GM18508 (cell line): ENCODE data around the gene DCANP1.
"Not testable (repeated sequence)": the region's sequence is repeated elsewhere in the genome, so short reads cannot be mapped to it uniquely, and the experiment has no call there.

Source experiments
- ATAC-seq: cut with Tn5 transposase; IDR thresholded peaks from one replicate; pipeline ENCODE4 v1.9.1; 2021; ENCODE audit warnings: moderate number of reproducible peaks; ENCODE audit not compliant: insufficient read depth, unreplicated experiment

The DCANP1 gene, protein sequence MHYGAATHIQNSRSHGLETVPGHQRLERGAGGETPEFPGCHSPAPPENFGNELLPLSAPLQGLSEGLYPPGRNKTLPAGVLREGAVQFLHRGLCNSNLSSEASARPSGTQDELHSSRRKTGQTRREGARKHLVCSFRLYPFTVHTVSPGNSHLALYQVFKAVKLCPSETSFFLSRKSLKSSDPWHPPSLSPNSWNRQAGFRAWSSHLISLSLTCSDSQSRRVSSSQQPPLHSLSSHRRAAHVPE

DNA sequence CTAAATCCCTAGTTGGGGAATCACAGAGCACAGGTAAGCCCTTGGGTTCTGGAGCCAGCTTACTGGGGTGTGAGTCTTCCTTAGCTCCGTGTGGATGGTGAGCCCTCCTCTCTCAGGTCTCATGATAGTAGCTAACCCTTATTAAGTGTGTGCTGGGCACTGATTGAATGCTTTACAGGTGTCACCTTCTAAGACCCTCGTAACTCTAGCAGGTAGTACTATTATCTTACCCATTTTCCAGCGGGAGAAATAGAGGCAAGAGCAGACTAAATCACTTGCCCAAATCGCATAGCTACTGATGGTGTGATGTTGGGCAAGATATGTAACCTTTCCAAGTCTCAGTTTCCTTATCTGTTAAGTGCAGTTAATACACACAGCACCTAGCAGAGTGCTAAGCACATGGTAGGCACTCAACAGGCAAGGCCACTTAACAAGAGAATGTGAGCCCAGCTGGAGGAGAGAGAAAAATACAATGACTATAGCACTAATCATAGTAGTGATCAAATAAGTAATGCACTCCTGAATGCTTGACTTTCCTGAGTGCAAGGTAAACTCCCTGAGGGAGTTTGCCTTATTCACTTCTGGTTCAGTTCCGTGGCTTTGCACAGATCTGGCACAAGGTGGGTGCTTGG lies at the start of gene DCANP1:
Gene DCANP1, minus strand, starts transcription at position 51 of the 632 bp plus-strand sequence. CDS start 240 bp downstream, outside the sequence.
- no peak for ATAC-seq

DNA sequence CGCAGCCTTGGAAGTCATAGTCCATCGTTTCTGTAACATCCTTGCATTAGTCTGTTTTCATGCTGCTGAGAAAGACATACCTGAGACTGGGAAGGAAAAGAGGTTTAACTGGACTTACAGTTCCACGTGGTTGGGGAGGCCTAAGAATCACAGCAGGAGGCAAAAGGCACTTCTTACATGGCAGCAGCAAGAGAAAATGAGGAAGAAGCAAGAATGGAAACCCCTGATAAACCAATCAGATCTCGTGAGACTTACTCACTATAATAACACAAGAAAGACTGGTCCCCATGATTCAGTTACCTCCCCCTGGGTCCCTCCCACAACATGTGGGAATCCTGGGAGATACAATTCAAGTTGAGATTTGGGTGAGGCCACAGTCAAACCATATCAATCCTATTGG lies 48.4 kb upstream of the DCANP1 start:
- not testable (repeated sequence) for ATAC-seq

- ATAC-seq: no peak
These were observed 47.0 kb upstream of the DCANP1 start for GRCh38 chr5:135494196-135494595.

- no peak for ATAC-seq
These were observed 46.4 kb upstream of the DCANP1 start for GRCh38 chr5:135493406-135494180.

- no peak for ATAC-seq
These were observed 45.1 kb upstream of the DCANP1 start for GRCh38 chr5:135492319-135492626.

DNA sequence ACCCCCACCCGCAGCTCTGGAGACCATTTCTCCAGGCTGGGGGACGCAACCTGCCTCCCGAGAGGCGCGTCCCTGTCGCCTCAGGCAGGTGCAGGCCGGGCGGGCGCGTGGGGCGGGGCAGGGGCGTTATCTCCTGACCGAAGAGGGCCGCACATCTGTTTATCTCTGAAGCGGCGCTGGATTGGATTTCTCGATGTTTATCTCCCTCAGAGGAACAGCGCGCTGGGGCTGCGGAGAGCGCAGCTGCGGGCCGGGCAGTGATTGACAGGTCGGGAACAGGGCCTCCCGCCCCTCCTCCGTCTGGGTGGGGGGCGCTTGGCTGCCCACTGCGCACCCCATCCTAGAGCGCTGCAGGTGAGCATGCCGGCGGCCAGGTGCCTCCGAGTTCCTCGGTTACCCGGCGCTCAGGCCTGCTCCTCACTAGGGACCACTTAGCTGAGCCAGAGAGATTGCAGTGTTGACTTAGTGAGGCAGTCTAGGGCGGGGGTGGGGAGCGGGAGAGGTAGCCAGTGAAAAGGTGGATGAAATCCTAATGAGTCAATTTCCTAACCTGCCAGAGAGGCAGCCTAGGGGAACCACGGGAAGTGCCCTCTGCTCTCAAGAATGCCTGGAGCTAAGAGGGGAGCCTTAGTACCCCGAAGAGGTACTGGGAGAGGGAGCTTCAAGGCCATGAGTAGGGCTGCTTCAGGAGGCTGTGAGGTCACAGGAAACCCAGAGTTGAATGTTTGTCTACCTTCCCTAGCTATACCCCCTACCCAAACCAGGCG lies 44.6 kb upstream of the DCANP1 start:
- ATAC-seq: no peak

- ATAC-seq: no peak
These were observed 43.9 kb upstream of the DCANP1 start for GRCh38 chr5:135491038-135491551.

DNA sequence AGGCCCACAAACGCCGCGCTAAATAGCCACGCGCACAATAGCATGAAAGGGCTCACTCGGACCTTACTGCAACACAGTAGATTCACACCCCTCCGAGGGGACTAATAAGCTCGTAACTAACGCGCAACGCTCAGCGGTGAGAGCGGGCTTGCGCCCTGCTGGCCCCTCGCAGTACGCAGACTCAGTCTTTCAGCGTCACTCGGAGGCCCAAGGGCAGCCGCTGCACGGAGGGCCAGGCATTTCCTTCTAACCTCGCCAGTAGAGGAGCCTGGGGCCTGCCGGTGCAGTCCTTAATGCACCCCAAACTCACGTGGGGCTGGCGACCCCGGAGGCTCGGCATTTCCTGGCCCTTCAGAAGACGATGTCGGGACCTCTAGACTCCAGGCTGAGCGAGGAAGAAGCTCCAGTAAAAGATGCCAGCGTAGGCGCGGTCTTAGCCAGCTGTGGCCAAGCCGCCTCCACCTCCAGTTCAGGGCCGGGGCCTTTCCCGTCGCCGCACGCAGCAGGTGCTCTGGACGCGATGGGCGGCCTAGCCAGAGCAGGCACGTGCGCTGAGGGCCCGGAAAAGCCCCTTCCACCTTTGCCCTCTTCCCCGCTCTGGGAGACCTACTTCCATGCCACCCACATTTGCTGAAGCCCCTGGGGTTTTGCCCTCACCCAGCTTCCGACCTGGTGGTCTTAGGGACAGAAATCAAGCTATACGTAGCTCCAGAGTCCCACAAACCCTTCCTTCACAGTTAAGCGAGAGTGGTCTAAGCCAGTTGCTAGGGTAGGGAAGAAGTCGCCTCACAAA lies 43.3 kb upstream of the DCANP1 start:
- ATAC-seq: no peak

DNA sequence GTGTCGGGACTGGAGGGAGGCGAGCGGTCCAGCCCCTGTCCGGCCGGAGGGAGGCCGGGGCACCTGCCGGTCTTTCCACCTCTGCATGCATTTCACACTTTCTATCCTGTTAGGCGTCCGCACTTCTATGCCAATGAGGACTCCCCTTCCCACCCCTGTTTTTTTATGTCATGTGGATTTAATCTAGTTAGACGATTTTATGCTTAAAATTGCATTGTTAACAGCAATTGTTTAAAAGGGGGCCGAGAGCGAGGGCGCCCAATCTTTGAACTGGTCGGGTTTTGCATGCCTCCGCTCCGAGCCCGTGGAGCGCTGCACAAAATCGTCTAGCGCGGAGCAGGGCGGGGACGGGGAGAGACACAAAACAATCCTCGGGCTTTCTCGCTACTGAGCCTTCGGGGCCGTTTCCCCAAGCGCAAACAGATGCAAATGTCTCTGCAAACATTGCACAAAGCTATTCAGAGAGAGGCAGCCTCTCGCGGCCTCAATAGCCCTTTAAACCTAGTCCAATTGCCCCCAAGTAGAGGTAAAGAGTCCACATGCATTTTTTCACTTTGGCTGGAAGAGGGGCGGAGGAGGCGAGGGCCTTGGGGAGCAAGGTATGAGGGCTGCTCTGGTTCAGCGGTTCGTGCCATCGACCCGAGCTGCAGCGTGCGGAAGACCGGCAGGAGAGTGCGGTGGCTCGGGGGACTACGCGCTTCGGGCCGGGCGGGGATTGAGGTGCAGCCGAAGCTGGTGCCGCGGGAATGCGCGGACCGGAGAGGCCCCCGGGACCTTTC lies 42.5 kb upstream of the DCANP1 start:
- no peak for ATAC-seq

DNA sequence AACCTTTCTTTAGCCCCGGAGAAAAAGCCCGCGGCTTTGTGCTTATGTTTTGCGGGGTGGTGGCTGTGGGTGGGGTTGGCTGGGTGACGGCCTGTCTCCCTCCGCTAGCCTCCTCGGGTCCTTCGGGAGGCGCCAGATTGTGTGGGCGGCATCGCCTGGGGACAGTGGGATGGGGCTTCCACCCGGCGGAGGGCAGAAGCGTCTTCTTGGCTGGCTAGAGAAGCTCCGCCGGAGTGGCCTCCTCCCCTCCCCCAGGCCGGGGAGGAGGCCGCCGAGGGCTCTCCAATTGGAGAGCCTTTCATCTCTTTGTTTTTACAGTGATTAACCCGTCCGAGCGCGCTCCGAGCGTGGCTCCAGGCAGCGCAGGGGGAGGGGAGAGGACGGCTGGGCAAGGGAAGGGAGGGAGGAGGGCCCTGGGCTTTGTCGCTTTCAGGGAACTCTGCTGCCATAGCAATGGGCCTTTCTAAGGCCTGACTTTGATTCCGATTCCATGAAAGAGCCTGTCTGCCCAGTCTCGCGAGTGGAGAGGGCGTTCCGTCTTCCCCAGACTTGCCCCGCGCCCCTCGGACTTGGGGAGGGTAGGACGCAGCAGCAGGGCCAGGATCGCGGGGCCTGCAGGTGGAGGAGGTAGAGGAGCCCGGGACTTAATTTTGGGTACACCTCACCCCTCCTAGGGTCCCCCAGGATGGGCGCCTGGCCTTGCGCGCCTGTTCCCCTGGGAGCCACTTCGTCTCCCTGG lies 41.7 kb upstream of the DCANP1 start:
- ATAC-seq: no peak

- no peak for ATAC-seq
These were observed 40.8 kb upstream of the DCANP1 start for GRCh38 chr5:135487839-135488514.

DNA sequence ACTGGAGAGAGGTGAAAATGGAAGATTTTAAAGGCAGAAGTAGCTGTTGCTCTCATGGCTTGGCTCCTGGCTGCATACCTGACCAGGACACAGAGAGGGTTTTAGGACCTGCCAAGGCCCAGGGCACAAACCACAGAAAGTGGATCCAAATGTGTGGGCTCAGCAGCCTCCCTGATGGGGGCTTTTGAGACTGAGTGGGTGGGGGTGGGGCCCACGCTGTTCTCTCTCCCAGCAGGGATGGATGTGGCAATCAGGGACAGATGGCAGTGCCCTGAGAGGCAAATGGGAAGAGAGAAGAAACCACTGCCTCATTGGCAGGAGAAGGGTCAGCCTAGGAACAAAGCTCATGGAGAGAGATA lies 39.9 kb upstream of the DCANP1 start:
- ATAC-seq: no peak

DNA sequence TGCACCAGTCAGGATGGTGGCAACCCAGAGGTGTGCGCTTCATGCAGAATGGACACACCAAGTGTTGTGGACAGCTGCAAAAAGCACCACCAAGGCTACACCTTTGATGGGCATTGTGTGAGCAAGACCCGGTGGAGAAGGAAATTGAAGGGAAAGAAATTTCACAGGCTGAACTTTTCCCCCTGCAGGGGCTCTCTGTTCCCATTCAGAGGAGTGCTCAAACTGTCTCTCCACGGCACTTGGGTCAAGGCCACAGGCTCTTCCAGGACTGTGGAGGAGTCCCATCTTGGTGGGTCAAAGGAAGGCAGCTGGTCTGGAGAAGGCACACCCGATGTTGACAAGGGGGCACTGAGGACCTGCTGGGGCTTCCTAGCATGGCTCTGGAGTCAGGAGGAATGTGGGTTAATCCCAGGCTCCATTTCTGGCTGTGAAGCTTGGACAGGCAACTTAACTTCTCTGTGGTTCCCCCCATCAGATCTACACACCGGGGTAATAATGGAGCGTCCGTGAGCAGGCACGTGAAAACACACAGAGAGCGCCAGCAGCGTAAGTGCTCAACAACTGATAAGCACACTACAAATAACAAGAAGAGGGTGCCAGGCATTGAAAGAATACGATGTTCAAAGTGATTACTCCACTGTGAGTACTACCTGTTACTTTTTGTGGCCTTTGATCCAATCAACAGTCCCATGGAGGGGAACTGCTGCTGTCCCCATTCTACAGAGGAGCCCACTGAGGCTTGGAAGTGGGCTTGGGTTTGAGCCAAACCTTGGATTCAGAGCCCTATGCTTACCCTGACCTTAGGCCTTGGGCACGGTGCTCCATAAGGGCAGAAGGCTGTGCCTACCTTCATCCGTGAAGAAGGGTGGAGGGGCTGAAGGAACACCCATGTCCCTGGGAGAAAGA lies 39.2 kb upstream of the DCANP1 start:
- no peak for ATAC-seq

DNA sequence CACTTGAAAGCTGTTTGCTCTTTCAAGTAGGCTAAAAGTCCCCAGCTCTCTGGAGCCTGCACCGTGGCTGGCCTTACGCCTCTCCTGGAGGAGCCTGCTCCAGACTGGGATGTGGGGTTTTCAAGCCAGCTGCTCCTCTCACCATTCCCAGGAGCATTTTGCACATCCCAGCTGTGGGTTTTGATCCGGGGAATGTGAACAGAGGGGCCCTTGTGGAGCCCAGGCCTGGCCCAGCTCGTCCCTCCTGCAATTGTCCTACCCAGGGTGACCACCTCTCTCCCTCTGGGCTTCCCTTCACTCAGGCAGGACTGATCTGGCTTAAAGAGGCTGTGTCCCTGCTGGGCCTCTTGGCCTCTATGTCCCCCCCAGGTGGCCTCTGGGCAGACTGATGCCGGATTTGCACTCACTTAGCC lies 37.5 kb upstream of the DCANP1 start:
- no peak for ATAC-seq

GRCh38 chr5:135483254-135483653 lies 36.1 kb upstream of the DCANP1 start:
- no peak for ATAC-seq

- no peak for ATAC-seq
These were observed 35.3 kb upstream of the DCANP1 start for GRCh38 chr5:135482381-135482933.

- no peak for ATAC-seq
These were observed 34.8 kb upstream of the DCANP1 start for GRCh38 chr5:135481909-135482311.
